Esophagus squamous epithelium (tissue), 4 donors: ENCODE data around the gene CPED1.

Experiments
- POLR2A ChIP-seq, 4 donors: fragments of 450-650 bp; IDR thresholded peaks; one replicate each; pipeline ENCODE4 v1.6.1; 2017; ENCODE audit warnings: antibody characterized with exemption in 4 of 4, mild to moderate bottlenecking in 4 of 4, moderate library complexity in 3 of 4
- TF ChIP-seq, protein P1 (sequence below), 6 experiments: fragments of 450-650 bp in 4 of 6; fragments of 200-600 bp in 2 of 6; sonication (generic) in 2 of 6; IDR thresholded peaks; one replicate each; pipeline ENCODE4 v1.5.1; 2016 to 2019; ENCODE audit warnings: antibody characterized with exemption in 6 of 6, mild to moderate bottlenecking in 4 of 6, moderate library complexity in 4 of 6

DNA sequence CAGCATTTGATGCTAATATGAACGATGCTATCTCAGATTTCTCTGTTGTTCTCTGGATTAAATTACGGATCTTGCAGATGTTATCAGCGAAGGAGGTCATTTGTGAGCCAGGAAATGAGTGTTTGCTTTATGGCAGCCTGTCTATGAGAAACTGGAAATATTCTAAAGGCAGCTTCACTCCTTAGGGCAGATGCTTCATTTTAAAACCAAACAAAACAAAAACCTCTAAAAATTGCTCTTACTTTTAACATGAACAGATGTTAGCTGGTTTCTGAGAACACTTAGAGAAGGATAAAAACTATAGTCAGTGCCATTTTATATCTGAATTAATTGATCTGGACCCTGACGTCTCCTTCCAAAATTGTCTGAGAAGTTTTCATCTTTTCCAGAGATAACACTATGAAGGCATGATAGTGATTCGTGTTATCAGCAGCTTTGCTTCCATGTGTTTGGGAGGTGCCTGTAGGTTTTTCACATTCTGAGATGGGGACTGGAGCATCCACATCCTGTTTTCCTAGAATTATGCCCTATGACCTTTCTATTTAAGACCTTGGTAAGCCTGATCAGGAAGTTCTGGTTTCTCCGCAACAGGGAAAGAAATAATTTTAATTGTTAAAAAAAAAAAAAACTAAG lies 53.1 kb downstream of the CPED1 start:
- TF ChIP-seq, protein P1, sequence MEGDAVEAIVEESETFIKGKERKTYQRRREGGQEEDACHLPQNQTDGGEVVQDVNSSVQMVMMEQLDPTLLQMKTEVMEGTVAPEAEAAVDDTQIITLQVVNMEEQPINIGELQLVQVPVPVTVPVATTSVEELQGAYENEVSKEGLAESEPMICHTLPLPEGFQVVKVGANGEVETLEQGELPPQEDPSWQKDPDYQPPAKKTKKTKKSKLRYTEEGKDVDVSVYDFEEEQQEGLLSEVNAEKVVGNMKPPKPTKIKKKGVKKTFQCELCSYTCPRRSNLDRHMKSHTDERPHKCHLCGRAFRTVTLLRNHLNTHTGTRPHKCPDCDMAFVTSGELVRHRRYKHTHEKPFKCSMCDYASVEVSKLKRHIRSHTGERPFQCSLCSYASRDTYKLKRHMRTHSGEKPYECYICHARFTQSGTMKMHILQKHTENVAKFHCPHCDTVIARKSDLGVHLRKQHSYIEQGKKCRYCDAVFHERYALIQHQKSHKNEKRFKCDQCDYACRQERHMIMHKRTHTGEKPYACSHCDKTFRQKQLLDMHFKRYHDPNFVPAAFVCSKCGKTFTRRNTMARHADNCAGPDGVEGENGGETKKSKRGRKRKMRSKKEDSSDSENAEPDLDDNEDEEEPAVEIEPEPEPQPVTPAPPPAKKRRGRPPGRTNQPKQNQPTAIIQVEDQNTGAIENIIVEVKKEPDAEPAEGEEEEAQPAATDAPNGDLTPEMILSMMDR (IDR thresholded peaks at IDR 0.05): no peak
- TF ChIP-seq POLR2A (IDR thresholded peaks at IDR 0.05): no peak
